ENCODE data around the gene MAP7D3.

- TF ChIP-seq, protein P1, sequence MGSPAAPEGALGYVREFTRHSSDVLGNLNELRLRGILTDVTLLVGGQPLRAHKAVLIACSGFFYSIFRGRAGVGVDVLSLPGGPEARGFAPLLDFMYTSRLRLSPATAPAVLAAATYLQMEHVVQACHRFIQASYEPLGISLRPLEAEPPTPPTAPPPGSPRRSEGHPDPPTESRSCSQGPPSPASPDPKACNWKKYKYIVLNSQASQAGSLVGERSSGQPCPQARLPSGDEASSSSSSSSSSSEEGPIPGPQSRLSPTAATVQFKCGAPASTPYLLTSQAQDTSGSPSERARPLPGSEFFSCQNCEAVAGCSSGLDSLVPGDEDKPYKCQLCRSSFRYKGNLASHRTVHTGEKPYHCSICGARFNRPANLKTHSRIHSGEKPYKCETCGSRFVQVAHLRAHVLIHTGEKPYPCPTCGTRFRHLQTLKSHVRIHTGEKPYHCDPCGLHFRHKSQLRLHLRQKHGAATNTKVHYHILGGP (tag by site-specific recombination; IDR thresholded peaks at IDR 0.05), result no peak
- TF ChIP-seq CTCF (tag by site-specific recombination; IDR thresholded peaks at IDR 0.05) (no peak), PRDM1 (tag by site-specific recombination; IDR thresholded peaks at IDR 0.05) (no peak), PATZ1 (tag by site-specific recombination; IDR thresholded peaks at IDR 0.05) (no peak), ZNF121 (tag by site-specific recombination; IDR thresholded peaks at IDR 0.05) (no peak), ZNF404 (tag by site-specific recombination; IDR thresholded peaks at IDR 0.05) (no peak), ZNF248 (tag by site-specific recombination; IDR thresholded peaks at IDR 0.05) (no peak), ZNF777 (tag by site-specific recombination; IDR thresholded peaks at IDR 0.05; ENCODE audit: borderline replicate concordance) (no peak), ZNF433 (tag by site-specific recombination; IDR thresholded peaks at IDR 0.05; ENCODE audit: low read depth) (no peak)
Observed at GRCh38 chrX:136179133-136179532, 72.1 kb downstream of the MAP7D3 start.

Measured in HEK293 (cell line).